ENCODE results near the gene LRRC25.

Gene LRRC25
- total RNA-seq: 0 reads per million in 3 experiments

DNA sequence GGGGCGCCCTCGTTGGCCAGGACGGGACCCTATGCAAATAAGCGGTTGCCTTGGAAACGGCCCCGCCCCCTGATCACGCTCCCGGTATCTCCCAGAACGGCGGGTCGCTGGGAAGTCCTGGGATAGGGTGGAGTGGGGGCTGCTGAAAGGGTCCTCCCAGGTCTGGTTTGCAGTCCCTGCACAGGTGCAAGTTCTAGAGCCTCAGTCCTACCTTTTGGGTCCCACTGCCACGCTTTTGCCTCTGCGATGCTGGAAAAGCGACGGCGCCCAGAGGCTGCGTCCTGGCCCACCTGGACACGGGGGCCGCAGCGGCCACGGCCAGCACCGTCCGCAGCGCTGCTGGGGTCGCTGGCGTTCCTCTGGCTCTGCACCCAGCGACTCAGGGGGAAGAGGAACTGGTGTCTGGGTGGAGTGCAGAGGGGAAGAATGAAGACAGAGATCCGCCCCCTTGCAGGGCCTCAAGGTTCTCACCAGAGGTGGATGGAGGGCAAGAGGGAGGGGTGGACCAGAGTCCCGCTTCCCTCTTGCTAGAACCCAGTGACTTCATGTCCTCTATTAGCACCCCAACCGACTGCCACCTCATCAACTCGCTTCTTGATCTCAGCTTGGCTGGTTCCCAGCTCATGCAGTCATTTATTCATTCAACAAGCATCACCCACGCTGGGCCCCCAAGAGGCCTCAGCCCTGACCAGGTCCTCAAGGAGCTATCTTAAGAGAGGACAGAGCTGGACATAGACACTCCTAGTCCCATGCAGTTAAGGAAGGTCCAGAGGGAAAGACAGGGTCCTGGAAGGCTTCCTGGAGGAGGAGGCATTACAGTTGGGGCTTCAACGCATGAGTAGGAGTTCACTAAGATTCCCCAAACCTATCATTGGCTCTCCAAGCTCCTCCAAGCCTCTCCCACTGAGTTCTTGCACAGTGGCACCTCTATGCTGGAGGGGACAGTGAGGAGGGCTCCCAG is at the start of gene LRRC25:
TSS of gene LRRC25 (minus strand) at position 381 of the 961 bp plus-strand sequence. CDS start 659 bp downstream, outside the sequence.
- DNase-seq: no peak

DNA sequence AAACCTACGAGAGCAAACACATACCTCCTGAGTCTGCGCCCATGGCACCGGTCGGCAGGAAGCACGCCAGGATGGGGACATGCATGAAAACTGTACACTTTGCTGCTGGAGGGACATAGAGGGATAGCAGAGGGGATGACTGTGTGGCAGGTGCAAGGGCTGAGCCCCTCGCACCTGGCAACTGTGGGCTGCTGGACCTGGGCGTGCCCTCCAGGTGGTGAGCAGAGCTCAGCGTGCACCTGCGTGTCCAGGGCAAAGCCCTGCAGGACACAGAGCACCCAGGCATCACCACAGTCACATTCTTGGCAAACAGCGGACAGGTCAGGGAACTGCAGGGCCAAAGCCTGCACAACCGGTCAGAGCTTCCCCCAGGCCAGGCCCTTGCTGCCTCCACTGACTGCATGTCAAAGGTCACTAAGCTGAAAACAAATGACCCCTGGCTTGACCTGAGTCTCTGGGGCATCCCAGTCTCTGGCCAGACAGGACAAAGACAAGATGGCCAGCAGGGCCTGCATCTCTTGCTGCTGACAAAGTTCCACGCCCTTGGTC is 49.5 kb upstream of the LRRC25 start:
- no peak for DNase-seq

DNA sequence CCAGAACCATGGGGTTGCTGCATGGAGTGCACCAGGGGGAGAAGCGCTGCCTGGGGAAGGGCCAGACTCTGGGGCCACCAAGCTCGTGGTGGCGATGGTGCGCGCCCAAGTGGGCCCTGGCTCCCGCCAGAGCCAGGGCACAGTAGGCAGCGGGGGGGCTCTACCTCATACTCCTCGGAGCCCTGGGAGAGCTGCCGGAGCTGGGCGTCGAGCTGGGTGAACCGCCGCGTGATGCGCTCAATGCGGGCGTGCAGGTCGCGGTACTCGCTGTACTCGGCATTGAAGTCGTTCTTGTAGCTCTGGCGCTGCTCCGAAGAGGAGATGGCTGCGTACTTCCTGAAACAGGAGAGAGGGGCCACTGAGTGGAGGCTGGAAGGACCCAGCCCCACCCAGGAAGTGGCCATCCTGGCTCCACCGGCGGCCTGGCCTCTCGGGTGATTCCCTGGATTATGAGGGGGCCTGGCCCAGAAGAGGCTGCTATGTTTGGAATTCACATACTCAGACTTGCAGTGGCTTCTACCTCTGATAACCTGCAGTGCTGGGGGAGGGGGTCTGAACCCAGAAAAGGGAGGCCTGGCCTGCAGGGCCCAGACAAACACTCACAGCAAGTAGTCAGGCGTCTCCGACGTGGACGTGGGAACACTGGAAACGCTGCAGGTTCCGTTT is 48.9 kb upstream of the LRRC25 start:
- DNase-seq: no peak

DNA sequence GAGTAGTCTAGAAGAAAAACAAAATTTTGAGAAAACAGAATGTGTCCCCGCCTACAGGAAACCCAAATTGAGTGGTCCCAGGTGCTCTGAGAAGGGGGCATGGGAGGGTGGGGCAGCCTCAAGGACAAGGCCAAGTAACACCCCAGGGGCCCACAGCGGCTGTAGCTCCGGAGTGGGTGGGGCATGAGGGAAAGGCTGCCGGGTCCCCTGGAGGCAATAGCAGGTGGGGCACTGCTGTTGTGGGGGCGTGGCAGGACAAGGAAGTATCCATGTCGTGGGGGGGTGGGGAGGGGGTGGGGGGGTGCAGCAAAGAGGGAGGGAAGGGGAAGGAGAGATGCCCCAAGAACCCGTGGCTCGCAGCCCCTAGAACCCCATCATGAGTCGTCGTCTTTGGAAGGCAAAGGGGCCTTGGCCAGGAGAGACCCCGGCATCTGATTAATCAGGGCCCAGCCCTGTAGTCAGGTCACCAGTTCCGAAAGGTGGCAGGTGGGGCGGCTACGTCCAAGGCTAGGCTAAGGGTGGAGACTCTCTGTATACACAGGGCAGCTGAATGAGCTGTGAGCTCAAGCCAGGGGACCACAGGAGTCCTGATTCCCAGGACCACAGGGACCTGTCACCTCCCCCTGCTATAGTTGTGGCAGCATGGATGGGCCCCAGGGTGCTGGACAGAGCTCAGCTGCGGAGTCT is 48.0 kb upstream of the LRRC25 start:
- no peak for DNase-seq

DNA sequence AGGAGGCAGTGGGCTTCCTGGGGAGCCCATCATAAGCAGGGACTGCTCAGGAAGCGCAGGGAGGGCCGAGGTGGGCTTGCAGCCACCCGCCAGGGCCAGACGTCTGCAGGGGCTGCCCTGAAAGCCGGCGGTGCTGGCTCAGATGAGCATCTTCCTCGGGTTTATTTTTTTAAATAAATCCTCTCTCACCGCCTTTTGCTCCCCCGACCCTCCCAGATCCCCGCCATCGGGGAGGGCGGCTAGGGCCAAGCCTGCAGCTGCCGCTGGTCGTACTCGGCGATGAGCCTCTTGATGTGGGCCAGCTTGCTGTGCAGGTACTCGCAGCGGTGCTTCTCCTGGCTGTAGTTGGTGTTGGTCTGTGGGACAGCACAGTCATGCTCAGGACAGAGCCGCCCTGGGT is 47.1 kb upstream of the LRRC25 start:
- no peak for DNase-seq

DNA sequence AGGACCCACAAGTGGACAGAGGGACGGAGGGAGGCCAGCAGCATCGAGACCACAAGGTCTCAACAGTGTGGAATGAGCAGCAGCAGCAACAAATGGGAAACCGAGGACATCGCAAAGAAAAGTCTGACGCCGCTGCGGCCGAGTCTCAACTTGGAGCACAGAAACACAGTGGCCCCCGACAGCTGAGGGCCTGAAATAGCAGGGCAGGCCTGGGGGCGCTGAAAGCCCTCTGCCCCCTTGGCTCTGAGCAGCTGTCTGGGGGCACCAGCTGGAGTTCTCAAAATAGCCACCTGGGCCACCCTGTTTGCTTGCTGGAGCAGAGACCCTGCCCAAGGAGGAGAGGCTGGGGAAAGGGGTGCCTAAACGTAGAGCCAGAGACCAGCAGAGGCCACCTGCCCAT is 46.4 kb upstream of the LRRC25 start:
- no peak for DNase-seq

DNA sequence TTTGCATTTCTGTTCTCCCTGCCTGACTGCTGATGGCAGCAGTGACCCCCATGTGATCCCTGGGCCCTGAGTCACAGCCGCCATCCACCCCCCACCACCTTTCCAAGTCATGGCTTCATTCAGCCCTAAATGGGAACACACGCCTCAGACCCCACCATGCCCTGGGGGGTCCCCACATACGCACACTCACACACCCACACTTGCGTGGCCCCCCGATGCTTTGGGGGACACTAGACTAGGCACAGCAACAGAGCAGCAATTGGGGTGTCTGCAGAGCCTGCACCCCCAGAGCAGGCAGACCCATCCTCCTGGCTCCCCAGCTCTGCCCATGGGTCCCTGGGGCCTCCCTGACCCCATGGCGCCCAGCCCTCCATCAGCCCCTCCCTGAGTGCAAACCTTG is 46.0 kb upstream of the LRRC25 start:
- no peak for DNase-seq

DNA sequence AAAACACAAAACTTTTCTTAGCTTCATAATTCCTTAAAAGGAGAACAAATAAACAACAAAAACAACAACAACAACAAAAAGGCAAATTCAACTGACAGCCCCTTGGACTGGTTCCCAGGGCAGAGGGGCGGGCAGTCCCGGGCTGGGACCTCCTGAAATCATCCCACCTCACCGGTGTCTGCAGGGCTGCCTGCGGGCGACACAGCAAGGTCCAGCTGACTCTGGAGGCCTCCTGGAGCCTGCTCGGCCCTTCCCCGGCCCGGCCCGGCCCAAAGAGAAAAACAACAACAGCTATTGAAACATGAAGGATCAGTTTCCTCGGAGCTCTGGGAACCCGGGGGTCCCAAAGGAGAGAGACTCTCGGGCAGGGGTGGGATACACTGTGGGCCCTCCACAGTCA is 45.5 kb upstream of the LRRC25 start:
- no peak for DNase-seq

DNA sequence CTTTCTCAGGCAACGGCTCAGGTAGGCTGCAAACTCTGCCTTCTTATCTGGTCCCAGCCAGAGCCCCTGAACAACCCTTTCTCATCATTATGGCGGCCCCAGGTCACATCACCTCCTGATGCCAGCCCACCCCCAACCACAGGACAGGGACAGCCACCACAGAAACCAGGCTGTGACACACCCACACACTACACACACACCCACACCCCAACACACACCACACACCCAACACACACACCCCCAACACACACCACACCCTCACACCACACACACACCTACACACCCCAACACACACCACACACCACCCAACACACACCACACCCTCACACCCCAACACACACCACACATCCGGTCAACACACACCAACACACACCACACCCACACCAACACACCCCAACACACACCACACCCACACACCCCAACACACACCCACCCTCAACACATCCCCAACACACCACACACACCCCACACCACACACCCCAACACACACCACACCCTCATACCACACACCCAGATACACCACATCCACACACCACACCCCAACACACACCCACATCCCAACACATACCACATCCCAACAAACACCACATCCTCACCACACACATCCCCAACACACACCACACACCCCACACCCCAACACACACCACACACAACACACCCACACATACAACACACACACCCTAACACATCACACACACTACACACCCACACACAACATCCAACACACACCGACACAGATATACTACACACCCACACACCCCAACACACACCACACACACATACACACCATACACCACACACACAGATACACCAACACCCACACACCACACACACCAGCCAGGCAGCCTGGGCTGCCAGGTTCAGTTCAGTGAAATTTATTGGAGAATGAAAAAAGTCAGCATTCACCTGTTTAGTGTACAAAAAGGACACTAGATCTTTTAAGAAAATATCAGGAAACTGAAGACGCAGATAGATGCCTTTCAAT is 44.7 kb upstream of the LRRC25 start:
- peak; percentile 54 for DNase-seq

DNA sequence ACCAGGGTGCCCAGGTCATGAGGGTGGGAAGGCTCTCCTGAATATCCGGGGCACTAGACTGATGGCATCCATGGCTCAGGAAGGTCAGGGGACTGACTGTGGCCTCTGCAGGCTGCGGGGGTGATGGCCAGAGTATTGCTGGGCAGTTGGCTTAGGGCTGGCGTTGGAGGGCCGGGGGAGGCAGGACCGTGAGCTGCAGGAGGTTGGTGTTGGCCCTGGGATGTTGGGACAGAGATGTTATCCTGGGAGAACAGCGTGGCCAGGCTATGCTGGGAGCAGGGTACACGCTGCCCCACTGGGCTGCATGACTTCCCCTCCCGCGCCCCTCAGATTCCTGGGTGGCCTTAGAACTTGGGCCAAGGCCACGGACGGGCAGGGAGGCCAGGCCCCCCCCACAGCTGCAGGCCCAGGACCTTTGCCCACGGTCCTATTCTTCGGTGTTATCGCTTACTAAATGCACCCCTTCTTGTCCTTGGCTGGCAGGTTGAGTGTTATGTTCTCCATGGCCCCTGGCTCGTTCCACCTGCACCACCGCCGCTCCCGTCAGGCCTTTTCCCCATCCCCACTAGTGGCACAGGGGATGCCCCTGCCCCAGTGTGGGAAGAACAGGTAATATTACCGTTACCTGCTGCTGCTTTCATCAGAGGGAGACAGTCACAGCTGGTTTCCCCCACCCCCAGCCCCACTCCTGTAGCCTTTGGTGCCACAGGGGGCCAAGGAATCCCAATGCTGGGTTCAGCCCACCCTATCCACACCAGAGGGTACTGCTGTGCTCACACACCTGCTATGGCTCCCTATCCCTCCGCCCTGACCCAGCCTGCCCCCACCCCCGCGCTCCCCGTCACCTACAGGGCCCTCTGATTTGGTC is 43.7 kb upstream of the LRRC25 start:
- DNase-seq: no peak

DNA sequence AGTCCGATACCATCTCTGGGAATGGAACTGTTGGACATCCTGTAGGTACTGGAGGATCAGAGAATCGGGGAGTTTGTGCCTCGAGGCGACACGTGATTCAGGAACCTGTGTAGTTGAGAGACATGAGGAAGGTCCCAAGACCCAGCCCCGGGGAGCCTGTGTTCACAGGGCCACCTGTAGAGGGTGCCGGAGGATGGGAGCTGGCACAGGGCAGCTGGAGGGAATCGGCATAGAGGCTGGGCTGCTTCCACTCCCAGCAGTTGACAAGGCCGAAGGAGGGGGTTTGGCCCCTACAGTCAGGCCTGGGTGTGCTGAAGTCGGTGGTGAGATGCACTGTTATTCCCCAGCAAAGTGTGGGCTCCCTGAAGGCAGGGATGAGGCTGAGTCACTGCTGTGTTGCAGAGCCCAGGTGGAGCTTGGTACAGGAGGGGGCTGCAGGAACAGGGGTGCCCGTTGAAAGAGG is 43.0 kb upstream of the LRRC25 start:
- DNase-seq: peak; percentile 31

DNA sequence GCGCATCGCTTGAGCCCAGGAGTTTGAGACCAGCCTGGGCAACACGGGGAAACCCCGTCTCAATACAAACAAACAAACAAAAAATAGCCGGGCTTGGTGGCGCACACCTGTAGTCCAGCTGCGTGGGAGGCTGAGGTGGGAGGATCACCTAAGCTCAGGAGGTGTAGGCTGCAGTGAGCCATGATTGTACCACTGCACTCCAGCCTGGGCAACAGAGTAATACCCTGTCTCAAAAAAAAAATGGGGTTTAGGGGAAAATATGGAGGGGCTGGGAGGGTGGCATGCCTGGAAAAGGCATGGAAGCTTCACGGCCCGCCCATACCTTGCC is 42.5 kb upstream of the LRRC25 start:
- DNase-seq: no peak

DNA sequence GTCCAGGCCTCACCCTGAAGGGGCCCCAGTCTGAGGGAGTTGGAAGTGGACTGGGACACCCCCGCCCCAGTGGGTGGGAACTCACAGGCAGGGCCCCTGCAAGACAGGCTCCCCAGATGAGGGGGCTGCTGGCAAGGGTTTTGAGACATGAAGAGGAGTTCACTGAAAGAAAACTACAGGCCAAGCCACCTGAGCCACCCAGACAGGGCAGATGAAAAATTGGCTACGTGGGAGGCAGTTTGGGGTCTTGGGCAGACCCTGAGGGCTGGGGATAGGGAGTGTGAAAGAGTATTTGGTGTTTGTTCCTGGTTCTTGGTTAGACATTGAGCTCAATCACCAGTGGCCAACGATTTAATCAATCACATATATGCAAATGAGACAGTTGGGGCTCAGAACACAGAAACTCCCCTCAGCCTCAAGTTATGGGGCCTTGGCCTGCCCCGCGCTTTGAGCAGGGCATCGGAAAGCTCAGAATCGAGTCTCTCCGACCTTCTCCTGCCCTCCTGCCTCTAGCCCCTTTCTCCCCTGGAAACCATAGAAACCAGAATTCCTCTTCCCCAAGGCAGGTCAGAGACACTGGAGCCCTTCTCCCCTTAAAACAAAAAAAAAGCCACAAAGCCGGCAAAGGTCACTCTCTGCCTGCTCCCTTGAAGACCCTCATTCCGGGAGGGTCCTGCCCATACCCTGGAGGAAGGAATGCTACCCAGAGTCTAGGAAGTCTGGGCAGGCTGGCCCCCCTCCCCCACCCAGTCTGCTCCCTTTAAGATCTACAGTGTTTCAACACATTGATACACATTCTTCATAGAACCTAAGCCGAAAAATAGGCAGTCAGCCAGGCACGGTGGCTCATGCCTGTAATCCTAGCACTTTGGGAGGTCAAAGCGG is 41.8 kb upstream of the LRRC25 start:
- no peak for DNase-seq

DNA sequence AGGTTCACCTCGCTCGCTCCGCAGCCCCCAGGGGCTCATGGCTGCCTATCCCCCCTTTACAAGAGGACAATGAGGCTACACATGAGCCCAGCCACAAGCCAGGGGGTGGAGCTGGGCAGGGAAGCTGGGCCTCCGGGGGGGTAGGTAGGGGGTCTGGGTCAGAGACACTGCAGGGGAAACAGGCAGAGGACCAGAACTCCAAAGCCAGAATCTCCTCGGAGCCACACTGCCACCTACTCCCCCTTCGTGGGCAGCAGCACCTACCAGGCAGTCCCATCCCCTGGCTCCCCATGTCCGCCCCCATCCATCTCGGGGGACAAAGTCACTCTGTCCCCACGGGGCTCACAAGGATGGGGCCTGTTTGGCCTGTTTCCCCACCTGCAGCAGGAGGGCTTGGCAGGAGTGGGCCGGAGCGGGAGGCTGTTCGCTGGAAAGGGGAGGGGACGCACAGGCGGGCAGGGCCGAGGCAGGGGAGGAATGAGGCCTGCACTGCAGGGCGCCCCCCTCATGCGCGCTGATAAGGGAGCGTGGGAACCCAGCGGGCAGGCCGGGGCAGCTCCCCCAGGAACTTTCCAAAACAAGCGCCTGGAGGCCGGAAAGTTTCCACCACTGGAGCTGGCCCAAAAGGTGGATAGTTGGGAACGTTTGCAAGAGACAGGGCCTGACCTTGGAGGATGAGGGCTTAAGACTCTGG is 41.1 kb upstream of the LRRC25 start:
- DNase-seq: no peak

DNA sequence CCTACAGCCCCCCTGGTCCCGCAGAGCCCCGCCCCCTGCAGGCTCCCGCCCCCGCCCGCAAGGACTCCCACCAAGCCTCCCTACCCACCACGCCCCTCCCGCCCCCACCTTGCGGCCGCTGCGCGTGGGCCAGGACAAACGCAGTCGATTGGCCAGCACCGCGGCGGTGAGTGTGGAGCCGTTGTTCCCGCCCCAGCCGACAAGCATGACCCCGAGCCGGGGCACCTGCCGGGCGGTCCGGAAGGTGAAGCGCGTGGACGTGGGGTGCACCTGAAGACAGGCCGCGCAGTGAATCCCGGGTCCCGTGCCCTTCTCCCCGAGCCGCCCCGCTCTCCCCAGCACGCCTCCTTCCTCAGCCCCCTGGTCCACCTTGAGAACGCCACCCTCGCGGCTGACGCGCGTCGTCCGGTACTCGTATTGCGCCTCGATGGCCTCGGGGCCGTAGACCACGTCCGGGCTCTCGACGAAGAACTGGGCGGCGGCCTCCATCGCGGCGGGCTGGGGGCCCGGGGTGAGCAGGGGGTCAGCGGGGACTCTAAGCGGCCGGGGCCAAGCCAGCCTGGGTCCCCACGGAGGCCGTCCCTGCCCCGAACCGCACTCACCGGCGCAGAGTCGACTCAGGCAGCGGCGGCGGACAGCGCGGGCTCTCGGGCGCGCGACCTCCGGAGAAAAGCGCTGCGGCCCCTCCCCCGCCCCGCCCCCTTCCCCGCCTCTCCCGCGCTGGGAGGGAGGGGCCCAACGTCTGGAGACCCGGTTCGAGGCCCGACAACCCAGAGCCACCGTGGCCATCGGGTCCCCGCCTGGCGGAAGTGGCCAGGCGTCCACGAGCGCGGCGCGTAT is 40.3 kb upstream of the LRRC25 start, which contains the start of gene ISYNA1:
TSS of gene ISYNA1 (minus strand) at position 643 of the 840 bp plus-strand sequence. CDS start at position 489, 154 bp downstream.
- DNase-seq: peak; percentile 29

DNA sequence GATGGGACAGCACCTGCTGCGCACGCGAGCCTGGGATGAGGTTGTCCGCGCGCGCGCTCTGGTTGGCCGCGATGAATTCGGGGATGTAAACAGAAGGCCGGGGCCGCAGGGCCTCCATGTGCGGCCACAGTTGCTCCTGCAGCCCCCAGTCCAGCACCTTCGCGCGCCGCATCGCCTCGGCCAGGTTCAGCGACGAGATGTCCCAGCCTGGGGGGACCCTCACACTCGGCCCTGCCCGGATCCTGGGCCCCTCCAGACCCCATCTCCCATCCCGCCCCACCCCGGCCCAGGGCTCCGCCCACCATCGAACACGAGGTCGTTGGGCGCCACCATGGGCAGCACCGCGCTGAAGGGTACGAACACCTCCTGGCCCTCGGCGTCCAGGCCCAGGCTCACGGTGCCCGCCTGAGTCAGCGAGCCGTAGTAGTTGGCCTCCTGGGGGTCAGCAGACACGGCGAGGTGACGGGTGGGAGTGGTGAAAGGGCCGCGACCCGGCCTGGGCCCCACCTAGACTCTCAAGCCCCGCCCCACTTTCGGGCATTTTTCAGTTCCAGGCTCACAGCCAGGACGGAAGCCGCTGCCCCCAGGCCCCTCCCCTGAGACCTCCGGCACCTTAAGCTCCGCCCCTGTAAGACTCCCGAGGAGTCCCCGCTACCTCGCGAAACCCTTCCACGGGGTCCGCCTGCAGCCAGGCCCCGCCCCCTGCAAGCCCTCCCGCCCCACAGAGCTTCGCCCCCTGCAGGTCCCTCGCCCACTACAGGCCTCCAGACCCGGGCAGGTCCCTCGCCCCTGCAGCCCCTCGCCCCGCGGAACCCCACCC is 39.5 kb upstream of the LRRC25 start:
- DNase-seq: peak; percentile 64

Data from central memory CD4-positive, alpha-beta T cell (primary cell).